CD4-positive, alpha-beta T cell treated with Interleukin-17A for 1 hour (primary cell): ENCODE data around the gene PPP2R3B.
"Not testable (repeated sequence)": the region's sequence is repeated elsewhere in the genome, so short reads cannot be mapped to it uniquely, and the experiment has no call there.

Source experiments
- DNase-seq: peaks from one replicate; pipeline ENCODE4 v3.0.0-alpha.2; 2020

Gene PPP2R3B

GRCh38 chrX:402857-403256, 16.1 kb upstream of the PPP2R3B start:
- no peak for DNase-seq

GRCh38 chrX:400258-400657, 13.6 kb upstream of the PPP2R3B start:
- no peak for DNase-seq

GRCh38 chrX:397575-397974, 10.9 kb upstream of the PPP2R3B start:
- no peak for DNase-seq

- DNase-seq, result no peak
Measured at GRCh38 chrX:394830-395229, 8.1 kb upstream of the PPP2R3B start.

GRCh38 chrX:392575-392846, 5.8 kb upstream of the PPP2R3B start:
- no peak for DNase-seq

- no peak for DNase-seq
Measured at GRCh38 chrX:391717-392574, 5.2 kb upstream of the PPP2R3B start.

GRCh38 chrX:390459-390858, 3.8 kb upstream of the PPP2R3B start:
- DNase-seq, result no peak

- no peak for DNase-seq
Measured at GRCh38 chrX:389021-389441, 2.3 kb upstream of the PPP2R3B start.

GRCh38 chrX:387729-388128, 1.0 kb upstream of the PPP2R3B start:
- no peak for DNase-seq

- DNase-seq, result peak; percentile 20
Measured at GRCh38 chrX:386239-386767, 404 bp downstream of the PPP2R3B start.

- not testable (repeated sequence) for DNase-seq
Measured at GRCh38 chrX:385736-386135, 971 bp downstream of the PPP2R3B start.

GRCh38 chrX:384861-385260, 1.8 kb downstream of the PPP2R3B start:
- no peak for DNase-seq

GRCh38 chrX:378443-378842, 8.3 kb downstream of the PPP2R3B start:
- DNase-seq, result no peak

GRCh38 chrX:376206-376605, 10.5 kb downstream of the PPP2R3B start:
- DNase-seq, result not testable (repeated sequence)

GRCh38 chrX:375181-376036, 11.3 kb downstream of the PPP2R3B start:
- DNase-seq, result no peak

- no peak for DNase-seq
Measured at GRCh38 chrX:374596-374995, 12.1 kb downstream of the PPP2R3B start.

- no peak for DNase-seq
Measured at GRCh38 chrX:373641-374471, 12.9 kb downstream of the PPP2R3B start.

- no peak for DNase-seq
Measured at GRCh38 chrX:372856-373640, 13.7 kb downstream of the PPP2R3B start.

GRCh38 chrX:371907-372306, 14.8 kb downstream of the PPP2R3B start:
- no peak for DNase-seq

GRCh38 chrX:370963-371745, 15.6 kb downstream of the PPP2R3B start:
- no peak for DNase-seq

- no peak for DNase-seq
Measured at GRCh38 chrX:370244-370962, 16.3 kb downstream of the PPP2R3B start.
